D721Med (cell line): Measurements from ENCODE around the gene ZFHX3.

ENCODE experiments used
- DNase-seq: peaks from one replicate; pipeline ENCODE4 v3.0.0; 2011; ENCODE audit warnings: low spot score; ENCODE audit not compliant: insufficient read length
- FAIRE-seq: peaks from 2 replicates; lab custom pipeline; 2011; peaks lifted over from hg19 to GRCh38; lab: Jason Lieb, UNC
- TF ChIP-seq, protein P1 (sequence below): IDR thresholded peaks from 2 replicates; pipeline ENCODE4 v1.5.1; 2012; ENCODE audit warnings: mild to moderate bottlenecking, control low read depth; ENCODE audit not compliant: insufficient read depth; ENCODE audit errors: missing control alignments

Gene ZFHX3

GRCh38 chr16:72942021-72942420, 105.9 kb downstream of the ZFHX3 start:
- no peak for FAIRE-seq
- no peak for DNase-seq
- TF ChIP-seq, protein P1, sequence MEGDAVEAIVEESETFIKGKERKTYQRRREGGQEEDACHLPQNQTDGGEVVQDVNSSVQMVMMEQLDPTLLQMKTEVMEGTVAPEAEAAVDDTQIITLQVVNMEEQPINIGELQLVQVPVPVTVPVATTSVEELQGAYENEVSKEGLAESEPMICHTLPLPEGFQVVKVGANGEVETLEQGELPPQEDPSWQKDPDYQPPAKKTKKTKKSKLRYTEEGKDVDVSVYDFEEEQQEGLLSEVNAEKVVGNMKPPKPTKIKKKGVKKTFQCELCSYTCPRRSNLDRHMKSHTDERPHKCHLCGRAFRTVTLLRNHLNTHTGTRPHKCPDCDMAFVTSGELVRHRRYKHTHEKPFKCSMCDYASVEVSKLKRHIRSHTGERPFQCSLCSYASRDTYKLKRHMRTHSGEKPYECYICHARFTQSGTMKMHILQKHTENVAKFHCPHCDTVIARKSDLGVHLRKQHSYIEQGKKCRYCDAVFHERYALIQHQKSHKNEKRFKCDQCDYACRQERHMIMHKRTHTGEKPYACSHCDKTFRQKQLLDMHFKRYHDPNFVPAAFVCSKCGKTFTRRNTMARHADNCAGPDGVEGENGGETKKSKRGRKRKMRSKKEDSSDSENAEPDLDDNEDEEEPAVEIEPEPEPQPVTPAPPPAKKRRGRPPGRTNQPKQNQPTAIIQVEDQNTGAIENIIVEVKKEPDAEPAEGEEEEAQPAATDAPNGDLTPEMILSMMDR, result no peak

DNA sequence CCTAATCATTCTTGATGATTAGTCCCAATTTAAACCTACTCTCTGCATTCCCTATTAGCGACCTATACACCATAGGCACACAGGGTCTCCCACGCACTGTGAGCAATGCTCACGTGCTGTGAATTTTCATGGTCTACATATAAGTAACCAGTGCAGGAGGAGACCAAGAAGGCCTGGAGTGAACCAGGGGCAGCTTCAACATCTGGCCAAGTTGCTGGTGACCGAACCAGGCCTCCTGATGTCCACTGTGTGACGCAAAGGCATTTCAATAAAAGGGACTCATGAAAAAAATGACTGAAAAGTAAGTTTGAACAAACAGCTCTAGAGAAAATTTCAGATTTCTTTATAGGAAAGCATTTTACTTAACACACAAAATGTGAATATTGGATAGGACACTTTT, 107.0 kb downstream of the ZFHX3 start:
- TF ChIP-seq, protein P1, result no peak
- FAIRE-seq (no peak), DNase-seq (no peak)

GRCh38 chr16:72939247-72939646, 108.7 kb downstream of the ZFHX3 start:
- TF ChIP-seq, protein P1, result no peak
- DNase-seq, result no peak
- no peak for FAIRE-seq

GRCh38 chr16:72938795-72939164, 109.1 kb downstream of the ZFHX3 start:
- TF ChIP-seq, protein P1, result no peak
- FAIRE-seq, result no peak
- no peak for DNase-seq

DNA sequence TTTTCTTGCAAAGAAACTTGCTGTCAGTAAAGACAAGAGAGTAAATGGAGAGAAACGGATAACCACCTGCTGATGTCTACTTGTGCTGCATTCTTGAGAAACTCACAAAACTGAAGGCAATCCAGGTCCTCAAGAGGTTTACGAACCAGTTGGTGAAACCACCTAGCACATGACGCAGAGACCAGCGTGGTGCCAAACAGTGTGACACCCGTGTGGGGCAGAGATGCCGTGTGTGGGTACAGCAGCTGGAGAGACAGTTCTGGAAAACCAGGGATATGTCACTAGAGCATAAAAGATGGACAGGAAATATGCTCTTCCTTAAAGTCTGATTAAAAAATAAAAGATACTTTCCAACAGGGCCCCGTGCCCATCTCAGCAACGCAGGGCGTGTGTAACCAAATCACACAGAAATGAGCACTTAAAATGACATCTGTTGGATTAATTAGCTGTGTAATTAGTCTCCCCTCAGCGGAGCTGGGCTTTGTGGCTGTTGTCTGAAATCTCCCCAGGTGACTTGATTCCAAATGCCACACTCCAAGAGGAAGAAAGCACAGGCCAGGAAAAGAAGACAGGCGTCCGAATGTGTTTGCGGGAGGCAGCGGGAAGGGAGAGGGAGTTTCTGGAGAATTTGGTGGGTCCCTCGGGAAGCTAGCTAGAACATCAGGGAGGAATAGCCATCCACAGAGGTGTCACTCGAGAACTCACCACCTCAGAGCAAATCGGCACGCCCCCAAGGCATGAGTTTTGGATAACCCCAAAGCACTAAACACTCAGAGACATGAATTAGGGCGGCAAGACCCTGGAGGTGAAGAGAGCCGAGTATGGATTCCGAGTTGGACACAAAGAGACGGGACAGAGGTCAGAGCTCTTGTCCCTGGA, 109.8 kb downstream of the ZFHX3 start:
- no peak for FAIRE-seq
- DNase-seq, result no peak
- TF ChIP-seq, protein P1, result no peak

- DNase-seq (no peak), FAIRE-seq (no peak)
- TF ChIP-seq, protein P1, result no peak
Measured at GRCh38 chr16:72937360-72937759, 110.6 kb downstream of the ZFHX3 start.

- TF ChIP-seq, protein P1, result no peak
- DNase-seq, result no peak
- FAIRE-seq, result no peak
Measured at GRCh38 chr16:72936408-72936807, 111.5 kb downstream of the ZFHX3 start.
